Neural progenitor cell (in vitro differentiated cells): ENCODE data around the gene ADGRD1. TPM values are rescaled to one million over a fixed set of nuclear protein-coding genes. Genes with fewer than 3 reads are reported as not detected.

Experiments
- DNase-seq: peaks from one replicate; pipeline ENCODE4 v3.0.0-alpha.2; 2016; ENCODE audit warnings: low spot score
- H2AFZ ChIP-seq: fragments of 200-600 bp; sonication (generic); replicated peaks from 2 replicates; pipeline ENCODE4 v1.6.1; 2016; ENCODE audit warnings: antibody characterized with exemption
- H3F3A ChIP-seq: fragments of 200-600 bp; sonication (generic); 2 replicates; pipeline ENCODE4 v1.6.1; 2016; ENCODE audit warnings: antibody characterized with exemption, low read depth
- H3K27ac ChIP-seq: fragments of 200-600 bp; sonication (generic); 2 replicates; pipeline ENCODE4 v1.5.1; 2016; ENCODE audit warnings: mild to moderate bottlenecking
- H3K27me3 ChIP-seq: fragments of 200-600 bp; sonication (generic); 2 replicates; pipeline ENCODE4 v1.6.1; 2016; ENCODE audit warnings: mild to moderate bottlenecking, moderate library complexity
- H3K36me3 ChIP-seq: fragments of 200-600 bp; sonication (generic); 2 replicates; pipeline ENCODE4 v1.5.1; 2016
- H3K4me1 ChIP-seq: fragments of 200-600 bp; sonication (generic); 2 replicates; pipeline ENCODE4 v1.6.1; 2016; ENCODE audit warnings: mixed run types
- H3K4me2 ChIP-seq: fragments of 200-600 bp; sonication (generic); 2 replicates; pipeline ENCODE4 v1.6.1; 2016
- H3K4me3 ChIP-seq: fragments of 200-600 bp; sonication (generic); 2 replicates; pipeline ENCODE4 v1.5.1; 2016
- H3K79me2 ChIP-seq: fragments of 200-600 bp; sonication (generic); 2 replicates; pipeline ENCODE4 v1.6.1; 2016; ENCODE audit warnings: low read depth
- H3K9ac ChIP-seq: fragments of 200-600 bp; sonication (generic); 2 replicates; pipeline ENCODE4 v1.6.1; 2016
- H3K9me3 ChIP-seq: fragments of 200-600 bp; sonication (generic); 2 replicates; pipeline ENCODE4 v1.5.1; 2016; ENCODE audit warnings: low read depth
- H4K20me1 ChIP-seq: fragments of 200-600 bp; sonication (generic); 2 replicates; pipeline ENCODE4 v1.6.1; 2016; ENCODE audit warnings: low read depth
- H3K27ac Mint-ChIP-seq: 3 replicates; pipeline ENCODE4 v1.8.0; 2021; ENCODE audit warnings: mixed read lengths
- H3K27me3 Mint-ChIP-seq: 2 replicates; pipeline ENCODE4 v1.8.0; 2022; ENCODE audit warnings: low read depth, mild to moderate bottlenecking, inconsistent platforms, moderate library complexity, mixed read lengths; ENCODE audit not compliant: insufficient read depth
- H3K36me3 Mint-ChIP-seq: 3 replicates; pipeline ENCODE4 v1.8.0; 2021; ENCODE audit warnings: mixed read lengths
- H3K4me1 Mint-ChIP-seq: 3 replicates; pipeline ENCODE4 v1.8.0; 2021; ENCODE audit warnings: mixed read lengths
- H3K4me3 Mint-ChIP-seq: 3 replicates; pipeline ENCODE4 v1.8.0; 2021; ENCODE audit warnings: mild to moderate bottlenecking, moderate library complexity, mixed read lengths
- H3K9me3 Mint-ChIP-seq: 3 replicates; pipeline ENCODE4 v1.8.0; 2020; ENCODE audit warnings: mixed read lengths
- CTCF ChIP-seq: fragments of 200-600 bp; sonication (generic); IDR thresholded peaks from 2 replicates; pipeline ENCODE4 v1.5.1; 2017; ENCODE audit warnings: antibody characterized with exemption, mild to moderate bottlenecking
- EZH2 ChIP-seq: fragments of 200-600 bp; sonication (generic); IDR thresholded peaks from 2 replicates; pipeline ENCODE4 v1.6.1; 2017; ENCODE audit warnings: antibody characterized with exemption, mild to moderate bottlenecking, moderate library complexity
- EZH2phosphoT487 ChIP-seq: fragments of 200-600 bp; sonication (generic); IDR thresholded peaks from 2 replicates; pipeline ENCODE4 v1.6.1; 2017; ENCODE audit warnings: antibody characterized with exemption
- total RNA-seq: library from RNA; depleted of rRNA; stranded (reverse); fragments of >200 nt; gene quantifications from 2 replicates; pipeline ENCODE4 v1.2.3, GENCODE V29; 2015; ENCODE audit warnings: low replicate concordance

Gene ADGRD1
- total RNA-seq, 1 donor from 2014 or later = not detected

GRCh38 chr12:131041968-131042833, 88.5 kb downstream of the ADGRD1 start:
- Mint-ChIP-seq H3K9me3 (peaks cover 2% of the 10 kb centered on the region), H3K4me1 (peaks cover 9% of the 10 kb centered on the region), H3K27ac (no peak overlapping the region), H3K27me3 (peaks cover 17% of the 10 kb centered on the region), H3K36me3 (no peaks in the 10 kb centered on the region), H3K4me3 (no peak overlapping the region)
- Histone ChIP-seq H3K79me2 (no peaks in the 10 kb centered on the region), H3K9me3 (no peaks in the 10 kb centered on the region), H3K27ac (no peak overlapping the region), H3K4me2 (no peak overlapping the region), H3K27me3 (no peaks in the 10 kb centered on the region), H3K36me3 (no peaks in the 10 kb centered on the region), H4K20me1 (no peaks in the 10 kb centered on the region), H3K4me3 (no peak overlapping the region), H3K4me1 (no peaks in the 10 kb centered on the region), H2AFZ (no peak overlapping the region), H3F3A (no peaks in the 10 kb centered on the region), H3K9ac (no peak overlapping the region)
- TF ChIP-seq EZH2 (no peak), EZH2phosphoT487 (no peak), CTCF (no peak)
- DNase-seq = no peak

GRCh38 chr12:131042834-131043245, 89.1 kb downstream of the ADGRD1 start:
- H3K36me3 ChIP-seq = no peaks in the 10 kb centered on the region
- TF ChIP-seq EZH2phosphoT487 = no peak
- no peak for TF ChIP-seq EZH2
- TF ChIP-seq CTCF = no peak
- Mint-ChIP-seq H3K4me1 (peaks cover 12% of the 10 kb centered on the region), H3K36me3 (no peaks in the 10 kb centered on the region), H3K4me3 (no peak overlapping the region), H3K9me3 (peaks cover 2% of the 10 kb centered on the region), H3K27me3 (peaks cover 17% of the 10 kb centered on the region), H3K27ac (no peak overlapping the region)
- H3K4me3 ChIP-seq = no peak overlapping the region
- no peaks in the 10 kb centered on the region for H3K27me3 ChIP-seq
- H2AFZ ChIP-seq = no peak overlapping the region
- H3K79me2 ChIP-seq = no peaks in the 10 kb centered on the region
- no peak overlapping the region for H3K9ac ChIP-seq
- no peaks in the 10 kb centered on the region for H3K9me3 ChIP-seq
- no peaks in the 10 kb centered on the region for H3K4me1 ChIP-seq
- no peak overlapping the region for H3K4me2 ChIP-seq
- no peaks in the 10 kb centered on the region for H3F3A ChIP-seq
- no peak overlapping the region for H3K27ac ChIP-seq
- H4K20me1 ChIP-seq = no peaks in the 10 kb centered on the region
- DNase-seq = no peak

- H3F3A ChIP-seq = no peaks in the 10 kb centered on the region
- Mint-ChIP-seq H3K9me3 (peaks cover 2% of the 10 kb centered on the region), H3K4me3 (no peak overlapping the region), H3K27me3 (peaks cover 17% of the 10 kb centered on the region), H3K4me1 (peaks cover 15% of the 10 kb centered on the region), H3K27ac (no peak overlapping the region), H3K36me3 (no peaks in the 10 kb centered on the region)
- H3K9ac ChIP-seq = no peak overlapping the region
- no peaks in the 10 kb centered on the region for H3K9me3 ChIP-seq
- H3K36me3 ChIP-seq = no peaks in the 10 kb centered on the region
- H3K79me2 ChIP-seq = no peaks in the 10 kb centered on the region
- no peak overlapping the region for H3K4me2 ChIP-seq
- H4K20me1 ChIP-seq = no peaks in the 10 kb centered on the region
- no peak for DNase-seq
- H3K4me1 ChIP-seq = no peaks in the 10 kb centered on the region
- TF ChIP-seq EZH2phosphoT487 (no peak), EZH2 (no peak)
- H3K4me3 ChIP-seq = no peak overlapping the region
- H2AFZ ChIP-seq = no peak overlapping the region
- H3K27ac ChIP-seq = no peak overlapping the region
- H3K27me3 ChIP-seq = no peaks in the 10 kb centered on the region
These were observed 89.7 kb downstream of the ADGRD1 start for GRCh38 chr12:131043401-131043871.

GRCh38 chr12:131044136-131044535, 90.4 kb downstream of the ADGRD1 start:
- Histone ChIP-seq H4K20me1 (no peaks in the 10 kb centered on the region), H3K27me3 (no peaks in the 10 kb centered on the region), H3K4me3 (no peak overlapping the region), H3K27ac (no peak overlapping the region), H3K9me3 (no peaks in the 10 kb centered on the region), H3K79me2 (no peaks in the 10 kb centered on the region), H3K4me2 (no peak overlapping the region), H3F3A (no peaks in the 10 kb centered on the region), H2AFZ (no peak overlapping the region), H3K9ac (no peak overlapping the region), H3K36me3 (no peaks in the 10 kb centered on the region), H3K4me1 (no peaks in the 10 kb centered on the region)
- TF ChIP-seq EZH2 (no peak), EZH2phosphoT487 (no peak), CTCF (no peak)
- no peak overlapping the region for H3K4me3 Mint-ChIP-seq
- peak overlapping the region; percentile 95 for H3K27ac Mint-ChIP-seq
- H3K27me3 Mint-ChIP-seq = peaks cover 17% of the 10 kb centered on the region
- H3K9me3 Mint-ChIP-seq = peaks cover 2% of the 10 kb centered on the region
- no peaks in the 10 kb centered on the region for H3K36me3 Mint-ChIP-seq
- peaks cover 17% of the 10 kb centered on the region for H3K4me1 Mint-ChIP-seq
- DNase-seq = no peak
